ENCODE data around the gene SRC.

SRC gene

GRCh38 chr20:37301120-37301519 is 44.8 kb upstream of the SRC start:
- Mint-ChIP-seq H3K27ac (no peak overlapping the region), H3K36me3 (ENCODE audit: low read depth) (peaks cover 60% of the 10 kb centered on the region), H3K4me3 (no peak overlapping the region), H3K4me1 (peaks cover 23% of the 10 kb centered on the region), H3K9me3 (peaks cover 4% of the 10 kb centered on the region), H3K27me3 (ENCODE audit: low read depth, poor library complexity) (peaks cover 4% of the 10 kb centered on the region)
- DNase-seq, result no peak
- TF ChIP-seq CTCF (IDR thresholded peaks at IDR 0.05), result no peak

GRCh38 chr20:37301558-37301957 is 44.4 kb upstream of the SRC start:
- DNase-seq, result no peak
- TF ChIP-seq CTCF (IDR thresholded peaks at IDR 0.05), result no peak
- H3K36me3 Mint-ChIP-seq (ENCODE audit: low read depth), result peaks cover 63% of the 10 kb centered on the region
- H3K9me3 Mint-ChIP-seq, result peaks cover 4% of the 10 kb centered on the region
- no peak overlapping the region for H3K27ac Mint-ChIP-seq
- peaks cover 28% of the 10 kb centered on the region for H3K4me1 Mint-ChIP-seq
- no peak overlapping the region for H3K4me3 Mint-ChIP-seq
- peaks cover 4% of the 10 kb centered on the region for H3K27me3 Mint-ChIP-seq (ENCODE audit: low read depth, poor library complexity)

- no peak overlapping the region for H3K4me3 Mint-ChIP-seq
- no peak for DNase-seq
- H3K36me3 Mint-ChIP-seq (ENCODE audit: low read depth), result peaks cover 68% of the 10 kb centered on the region
- TF ChIP-seq CTCF (IDR thresholded peaks at IDR 0.05), result no peak
- peaks cover 41% of the 10 kb centered on the region for H3K4me1 Mint-ChIP-seq
- peaks cover 6% of the 10 kb centered on the region for H3K27me3 Mint-ChIP-seq (ENCODE audit: low read depth, poor library complexity)
- no peak overlapping the region for H3K27ac Mint-ChIP-seq
- peaks cover 4% of the 10 kb centered on the region for H3K9me3 Mint-ChIP-seq
Measured at GRCh38 chr20:37302981-37303380, 43.0 kb upstream of the SRC start.

- no peak for TF ChIP-seq CTCF (IDR thresholded peaks at IDR 0.05)
- H3K27ac Mint-ChIP-seq, result no peak overlapping the region
- peaks cover 6% of the 10 kb centered on the region for H3K27me3 Mint-ChIP-seq (ENCODE audit: low read depth, poor library complexity)
- DNase-seq, result no peak
- H3K4me3 Mint-ChIP-seq, result no peak overlapping the region
- H3K36me3 Mint-ChIP-seq (ENCODE audit: low read depth), result peaks cover 63% of the 10 kb centered on the region
- H3K9me3 Mint-ChIP-seq, result peaks cover 4% of the 10 kb centered on the region
- H3K4me1 Mint-ChIP-seq, result peaks cover 46% of the 10 kb centered on the region
Measured at GRCh38 chr20:37303637-37304036, 42.3 kb upstream of the SRC start.

- Mint-ChIP-seq H3K4me3 (no peak overlapping the region), H3K36me3 (ENCODE audit: low read depth) (peaks cover 66% of the 10 kb centered on the region), H3K27me3 (ENCODE audit: low read depth, poor library complexity) (peaks cover 3% of the 10 kb centered on the region)
Measured at GRCh38 chr20:37305079-37305478, 40.9 kb upstream of the SRC start.

More at GRCh38 chr20:37305079-37305478, 40.9 kb upstream of the SRC start:
- H3K4me1 Mint-ChIP-seq, result peaks cover 54% of the 10 kb centered on the region
- no peak overlapping the region for H3K27ac Mint-ChIP-seq
- DNase-seq, result no peak
- peaks cover 4% of the 10 kb centered on the region for H3K9me3 Mint-ChIP-seq
- TF ChIP-seq CTCF (IDR thresholded peaks at IDR 0.05), result no peak

Data from nephron progenitor cell (in vitro differentiated cells).